ENCODE data around the gene NUTM2G.
"Not testable (repeated sequence)": the region's sequence is repeated elsewhere in the genome, so short reads cannot be mapped to it uniquely, and the experiment has no call there.

GRCh38 chr9:96984139-96984538 is 55.5 kb downstream of the NUTM2G start:
- not testable (repeated sequence) for TF ChIP-seq CTCF (IDR thresholded peaks at IDR 0.05 in 8 of 11, conservative IDR thresholded peaks at IDR 0.05 in 3 of 11); POLR2A (IDR thresholded peaks at IDR 0.05); POLR2AphosphoS5 (IDR thresholded peaks at IDR 0.05)
